TTC549 (cell line): ENCODE data around the gene PLD4.
"Not testable (repeated sequence)": the region's sequence is repeated elsewhere in the genome, so short reads cannot be mapped to it uniquely, and the experiment has no call there.

Source experiments
- FAIRE-seq: peaks from 2 replicates; lab custom pipeline; 2012; peaks lifted over from hg19 to GRCh38; lab: Jason Lieb, UNC

The PLD4 gene, protein sequence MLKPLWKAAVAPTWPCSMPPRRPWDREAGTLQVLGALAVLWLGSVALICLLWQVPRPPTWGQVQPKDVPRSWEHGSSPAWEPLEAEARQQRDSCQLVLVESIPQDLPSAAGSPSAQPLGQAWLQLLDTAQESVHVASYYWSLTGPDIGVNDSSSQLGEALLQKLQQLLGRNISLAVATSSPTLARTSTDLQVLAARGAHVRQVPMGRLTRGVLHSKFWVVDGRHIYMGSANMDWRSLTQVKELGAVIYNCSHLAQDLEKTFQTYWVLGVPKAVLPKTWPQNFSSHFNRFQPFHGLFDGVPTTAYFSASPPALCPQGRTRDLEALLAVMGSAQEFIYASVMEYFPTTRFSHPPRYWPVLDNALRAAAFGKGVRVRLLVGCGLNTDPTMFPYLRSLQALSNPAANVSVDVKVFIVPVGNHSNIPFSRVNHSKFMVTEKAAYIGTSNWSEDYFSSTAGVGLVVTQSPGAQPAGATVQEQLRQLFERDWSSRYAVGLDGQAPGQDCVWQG

DNA sequence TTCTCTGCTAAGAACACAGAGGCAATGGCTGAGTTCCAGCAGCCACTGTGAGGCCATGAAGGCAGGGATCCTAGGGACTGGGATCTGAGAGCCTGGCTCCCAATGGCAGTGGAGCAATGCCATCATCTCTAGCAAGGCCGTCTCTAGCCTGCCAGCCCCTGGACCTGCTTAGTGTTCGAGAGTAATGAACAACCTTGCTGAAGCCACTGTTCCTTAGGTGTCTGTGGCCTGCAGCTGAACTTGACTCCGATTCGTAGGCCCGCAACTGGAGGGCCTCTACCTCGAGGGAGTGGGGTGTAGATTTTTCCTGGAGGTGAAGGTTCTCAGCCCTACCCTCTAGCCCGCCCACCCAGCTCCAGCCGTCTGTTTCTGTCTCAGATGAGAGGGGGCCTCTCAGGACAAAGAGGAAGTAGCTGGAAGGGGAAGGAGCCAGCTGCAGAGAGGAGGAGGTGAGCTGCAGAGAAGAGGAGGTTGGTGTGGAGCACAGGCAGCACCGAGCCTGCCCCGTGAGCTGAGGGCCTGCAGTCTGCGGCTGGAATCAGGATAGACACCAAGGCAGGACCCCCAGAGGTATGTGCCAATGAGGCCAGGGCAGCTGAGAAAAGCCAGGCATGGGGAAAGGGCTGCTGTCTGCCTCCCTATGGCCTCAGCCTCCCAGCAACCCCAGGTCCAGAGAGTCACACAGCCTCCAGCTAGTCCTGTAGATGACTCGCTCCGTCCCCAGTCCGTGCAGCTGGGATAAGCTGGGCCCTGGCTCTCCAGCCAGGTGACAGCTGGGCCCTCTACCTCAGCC is at the start of gene PLD4:
Gene PLD4, plus strand, starts transcription at position 459 of the 793 bp plus-strand sequence. CDS start 2,262 bp downstream, outside the sequence.
- no peak for FAIRE-seq

DNA sequence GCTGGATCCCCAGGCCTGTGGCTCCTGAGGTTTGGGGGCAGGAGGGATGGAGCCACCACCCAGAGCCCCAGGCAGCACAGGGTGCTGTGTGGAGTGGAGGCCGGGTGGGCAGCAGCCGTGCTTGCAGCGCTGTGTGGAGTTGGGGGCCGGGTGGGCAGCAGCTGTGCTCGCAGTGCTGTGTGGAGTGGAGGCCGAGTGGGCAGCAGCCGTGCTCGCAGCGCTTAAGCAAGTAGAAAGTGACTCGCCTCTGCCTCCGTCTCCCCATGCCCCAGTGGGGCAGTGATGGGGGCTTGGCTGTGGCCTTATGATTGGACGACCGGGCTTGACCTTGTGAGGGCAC is 49.3 kb upstream of the PLD4 start:
- FAIRE-seq, result no peak

DNA sequence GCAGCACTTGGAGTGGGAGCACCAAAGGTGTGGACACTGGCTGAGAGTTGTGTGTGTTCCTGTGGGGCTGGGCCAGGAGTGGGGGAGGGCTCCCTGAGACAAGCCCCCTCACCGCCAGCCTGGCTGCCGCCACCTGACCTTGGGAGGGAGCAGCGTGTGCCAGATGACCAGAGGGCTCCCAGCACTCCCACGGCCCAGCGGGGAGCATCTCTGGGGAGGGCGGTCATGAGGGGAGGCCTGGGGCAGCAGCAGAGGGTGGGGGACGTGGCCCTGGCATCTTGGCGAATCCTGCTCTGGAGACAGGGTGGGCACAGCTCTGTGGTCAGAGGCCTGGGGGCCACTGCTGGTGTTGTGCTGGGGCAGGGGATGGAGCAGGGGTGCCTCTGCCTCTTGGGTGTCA is 48.9 kb upstream of the PLD4 start:
- no peak for FAIRE-seq

DNA sequence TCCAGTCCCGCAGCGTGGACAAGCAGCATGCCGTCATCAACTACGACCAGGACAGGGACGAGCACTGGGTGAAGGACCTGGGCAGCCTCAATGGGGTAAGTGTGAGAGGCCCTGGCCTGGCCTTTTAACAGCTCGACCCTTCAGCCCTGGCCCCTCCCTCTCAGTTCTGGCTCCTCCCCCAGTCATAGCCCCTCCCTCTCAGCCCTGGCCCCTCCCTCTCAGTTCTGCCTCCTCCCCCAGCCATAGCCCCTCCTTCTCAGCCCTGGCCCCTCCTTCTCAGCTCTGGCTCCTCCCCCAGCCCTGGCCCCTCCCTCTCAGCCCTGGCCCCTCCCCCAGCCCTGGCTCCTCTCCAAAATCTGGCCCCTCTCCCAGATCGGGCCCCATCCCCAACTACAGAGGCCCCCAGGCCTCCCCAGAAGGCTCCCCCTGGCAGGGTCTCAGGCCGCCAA is 48.4 kb upstream of the PLD4 start:
- FAIRE-seq, result no peak

DNA sequence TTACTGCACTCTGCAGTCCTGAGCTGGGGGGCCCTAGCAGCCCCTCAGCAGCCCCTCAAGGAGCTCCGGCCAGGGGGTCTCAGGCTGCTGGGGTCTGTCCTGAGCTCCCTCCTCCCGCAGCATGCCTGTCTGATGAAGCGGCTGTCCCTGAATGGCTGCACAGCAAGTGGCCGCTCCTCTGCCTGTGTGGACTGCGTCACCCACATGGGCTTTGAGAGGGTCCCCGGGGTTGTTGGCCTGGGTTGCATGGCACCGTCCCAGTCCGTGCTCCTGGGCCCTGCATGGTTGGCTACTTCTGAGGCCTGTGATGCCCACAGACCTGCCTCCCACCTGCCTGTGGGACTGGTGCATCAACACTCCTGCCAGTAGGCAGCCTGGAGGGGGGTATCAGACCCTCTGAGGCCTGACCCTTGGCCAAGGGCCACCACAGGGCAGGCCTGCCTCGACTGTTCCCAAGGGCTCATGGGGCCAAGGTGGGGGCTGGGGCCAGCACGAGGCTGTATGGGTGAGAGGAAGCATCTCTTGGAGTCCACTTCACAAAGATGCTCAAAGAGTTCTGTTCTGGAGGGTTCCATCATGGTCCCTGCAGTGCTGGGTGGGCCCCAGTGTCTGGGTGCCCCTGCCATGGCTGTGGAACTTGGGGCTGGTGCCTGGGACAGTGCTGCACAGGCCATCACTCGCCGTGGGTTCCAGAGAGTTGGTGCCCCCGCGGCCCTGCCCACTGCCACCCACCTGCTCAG is 47.4 kb upstream of the PLD4 start:
- FAIRE-seq, result no peak

DNA sequence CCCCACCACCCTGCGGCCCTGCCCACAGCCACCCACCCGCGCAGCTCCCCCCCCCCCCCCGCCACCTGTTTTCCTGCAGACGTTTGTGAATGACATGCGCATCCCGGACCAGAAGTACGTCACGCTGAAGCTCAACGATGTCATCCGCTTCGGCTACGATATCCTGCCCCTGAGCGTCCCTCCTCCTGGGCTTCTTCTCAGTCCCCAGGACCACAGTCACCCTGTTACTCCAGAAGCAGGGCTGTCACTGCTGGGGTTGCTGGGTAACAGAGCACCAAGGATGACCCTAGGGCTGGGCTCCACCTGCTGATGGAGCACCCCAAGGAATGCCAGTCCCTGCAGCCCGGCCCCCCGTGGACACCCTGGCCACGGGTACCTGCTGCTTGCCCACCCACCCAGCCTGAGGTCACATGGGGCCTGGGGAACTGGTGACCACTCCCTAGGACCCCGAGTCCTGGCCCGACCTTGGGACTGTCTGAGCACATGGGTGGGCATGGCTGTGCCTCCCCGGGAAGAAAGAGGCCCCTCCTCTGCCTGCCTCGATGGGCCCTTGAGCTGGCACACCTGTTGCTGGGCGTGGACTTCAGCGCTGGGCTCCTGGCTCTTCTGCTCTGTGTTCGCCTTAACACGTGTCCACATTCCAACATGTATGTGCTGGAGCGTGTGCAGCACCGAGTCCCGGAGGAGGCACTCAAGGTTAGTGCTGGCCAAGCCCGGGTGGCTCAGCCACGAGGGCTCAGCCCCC is 46.7 kb upstream of the PLD4 start:
- no peak for FAIRE-seq

DNA sequence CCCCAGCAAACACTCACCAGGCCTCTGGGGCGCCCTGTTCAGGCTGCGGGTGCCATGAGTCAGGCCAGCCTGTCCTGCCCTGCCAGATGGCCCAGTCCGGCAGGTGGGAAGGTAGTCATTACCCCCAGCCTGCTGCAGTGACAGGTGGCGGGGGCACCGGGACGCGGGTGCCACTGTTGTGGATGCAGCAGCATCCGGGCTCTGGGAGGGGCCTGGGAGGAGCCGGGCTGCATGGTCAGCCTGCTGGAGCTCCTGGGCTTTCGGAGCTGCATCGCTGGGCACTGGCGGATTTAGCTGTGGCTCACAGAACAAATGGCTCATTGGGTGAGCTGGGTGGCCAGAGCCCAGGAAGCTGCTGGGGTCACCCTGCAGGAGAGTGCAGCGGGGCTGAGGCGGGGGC is 46.1 kb upstream of the PLD4 start:
- FAIRE-seq, result no peak

DNA sequence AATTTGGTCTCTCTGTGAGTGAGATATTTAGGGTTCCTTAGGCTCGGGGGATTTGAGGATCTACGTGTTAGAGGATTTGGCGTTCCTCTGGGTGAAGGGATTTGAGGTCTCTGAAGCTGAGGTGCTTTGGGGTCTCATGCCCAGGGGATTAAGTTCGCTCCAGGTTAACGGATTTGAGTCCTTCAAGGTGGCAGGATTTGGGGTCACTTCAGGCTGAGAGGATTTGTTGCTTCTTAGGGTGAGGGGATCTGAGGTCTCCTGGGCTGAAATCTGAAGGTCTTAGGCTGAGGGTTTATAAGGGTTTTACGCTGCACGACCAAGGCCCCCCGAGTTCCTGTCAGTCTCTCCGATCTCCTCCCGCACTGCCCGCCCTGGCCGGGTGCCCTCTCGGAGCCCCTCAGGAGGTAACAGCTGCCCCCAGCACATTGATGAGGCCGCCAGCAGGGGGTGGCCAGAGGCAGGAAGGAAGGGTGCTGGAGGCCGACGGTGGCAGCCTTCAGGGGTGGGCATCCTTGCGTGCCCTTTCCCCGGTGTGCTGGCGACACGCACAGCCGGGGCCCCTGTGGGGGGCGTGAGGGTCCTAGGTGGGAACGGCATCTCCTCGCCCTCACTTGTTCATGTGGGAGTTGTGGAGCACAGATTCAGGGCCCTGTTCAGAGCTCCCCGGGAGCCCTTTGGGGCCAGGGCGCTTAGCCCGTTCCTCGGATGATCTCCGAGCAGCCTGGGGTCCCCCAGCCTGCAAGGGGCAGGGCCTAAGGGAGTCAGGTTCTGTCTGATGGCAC is 45.3 kb upstream of the PLD4 start:
- no peak for FAIRE-seq

DNA sequence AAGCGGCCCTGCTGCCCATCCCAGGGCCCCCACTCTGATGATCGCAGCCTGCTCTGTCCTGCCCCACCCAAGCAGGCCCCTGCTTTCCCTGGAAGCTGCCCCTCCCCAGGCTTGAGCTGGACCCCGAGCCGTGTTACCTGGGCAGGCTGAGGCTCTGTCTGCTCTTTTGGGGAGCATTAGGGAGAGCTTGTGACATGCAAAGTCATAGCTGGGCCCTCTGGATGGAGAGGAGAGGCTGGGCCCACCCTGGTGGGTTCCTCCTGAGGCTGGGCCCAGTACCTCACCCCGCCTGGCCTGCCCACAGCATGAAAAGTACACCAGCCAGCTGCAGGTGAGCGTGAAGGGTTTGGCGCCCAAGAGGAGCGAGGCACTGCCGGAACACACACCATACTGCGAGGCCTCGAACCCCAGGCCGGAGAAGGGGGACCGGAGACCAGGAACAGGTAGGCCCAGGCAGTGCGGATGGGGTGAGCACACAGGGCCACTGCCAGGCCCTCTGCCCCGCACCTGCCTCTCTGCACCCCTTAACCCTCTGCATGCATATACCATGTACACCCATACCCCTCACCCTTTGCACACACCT is 44.6 kb upstream of the PLD4 start:
- FAIRE-seq, result no peak

DNA sequence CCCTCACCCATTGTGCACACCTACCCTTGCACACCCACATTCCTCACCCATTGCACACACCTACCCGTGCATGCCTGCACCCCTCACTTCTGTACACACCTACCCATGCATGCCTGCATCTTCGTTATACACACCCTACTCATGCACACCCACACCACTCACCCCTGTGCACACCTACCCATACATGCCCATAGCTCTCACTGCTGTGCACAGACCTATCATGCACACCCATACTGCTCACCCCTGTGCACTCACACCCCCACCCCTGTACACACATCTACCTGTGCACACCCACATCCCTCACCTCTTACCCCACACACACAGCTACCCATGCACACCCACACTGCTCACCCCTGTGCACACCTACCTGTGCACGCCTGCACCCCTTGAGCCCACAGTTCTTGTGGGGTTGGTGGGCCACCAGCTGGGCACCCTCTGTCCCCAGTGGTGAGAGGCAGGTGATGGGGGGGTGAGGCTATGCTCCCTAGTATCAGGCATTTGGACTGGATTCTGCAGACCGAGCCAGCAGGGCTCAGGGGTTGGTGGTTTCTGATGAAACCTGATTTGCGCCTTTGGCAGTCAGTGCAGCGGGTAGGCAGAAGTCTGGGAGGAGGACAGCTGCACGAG is 44.0 kb upstream of the PLD4 start:
- no peak for FAIRE-seq

DNA sequence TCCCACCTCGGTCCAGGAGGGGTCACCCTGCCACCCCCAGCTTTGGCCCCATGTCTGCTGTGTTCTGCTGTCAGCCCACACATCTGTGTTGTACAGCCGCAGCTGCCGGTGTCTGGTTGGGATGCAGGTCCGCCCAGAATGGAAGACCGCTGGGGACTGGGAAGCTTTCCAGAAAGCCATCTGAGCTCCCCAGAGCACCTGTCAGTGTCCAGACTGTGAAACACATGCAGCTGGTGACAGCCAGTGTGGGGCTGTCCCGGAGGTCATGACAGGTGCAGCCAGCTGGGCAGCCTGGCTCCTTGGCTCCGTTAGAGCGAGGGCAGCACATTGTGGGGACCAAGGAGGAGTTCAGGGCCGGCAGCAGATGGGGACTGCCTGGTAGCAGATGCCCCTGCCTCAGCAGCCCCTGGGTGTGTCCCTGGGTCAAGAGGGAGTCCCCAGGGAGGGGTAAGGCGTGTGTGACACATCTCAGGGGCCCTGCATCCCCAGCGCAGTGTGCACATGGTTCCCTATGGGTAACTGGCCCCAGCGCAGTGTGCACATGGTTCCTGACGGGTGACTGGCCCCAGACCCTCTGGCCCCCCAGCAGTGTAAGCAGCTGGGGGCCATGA is 43.2 kb upstream of the PLD4 start:
- no peak for FAIRE-seq

DNA sequence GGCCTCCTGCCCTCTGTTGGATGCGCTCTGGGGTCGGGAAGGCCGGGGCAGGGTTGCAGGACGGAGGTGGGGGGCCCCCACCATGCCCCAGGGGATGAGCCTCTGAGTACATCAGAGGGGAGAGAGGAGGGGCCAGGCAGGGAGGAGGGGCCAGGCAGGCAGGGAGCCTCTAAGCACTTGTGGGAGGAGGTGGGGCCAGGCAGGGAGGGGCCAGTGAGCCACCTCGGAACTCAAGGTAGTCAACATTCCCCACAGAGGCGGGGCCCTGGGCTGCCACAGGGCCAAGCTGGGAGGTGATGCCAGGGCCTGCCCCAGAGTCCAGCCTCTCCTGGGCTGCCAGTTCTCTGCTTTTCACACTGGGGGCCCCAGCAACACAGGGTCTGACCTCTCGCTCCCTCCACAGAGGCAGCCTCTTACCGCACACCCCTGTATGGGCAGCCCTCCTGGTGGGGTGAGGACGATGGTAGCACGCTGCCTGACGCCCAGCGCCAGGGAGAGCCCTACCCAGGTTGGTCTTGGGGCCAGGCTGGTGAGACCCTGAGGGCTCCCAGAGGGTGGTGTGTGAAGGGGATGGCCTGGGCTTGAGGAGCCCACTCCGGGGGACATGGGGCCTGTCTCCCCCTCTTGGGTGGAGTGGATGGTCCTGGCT is 42.2 kb upstream of the PLD4 start:
- FAIRE-seq, result no peak

DNA sequence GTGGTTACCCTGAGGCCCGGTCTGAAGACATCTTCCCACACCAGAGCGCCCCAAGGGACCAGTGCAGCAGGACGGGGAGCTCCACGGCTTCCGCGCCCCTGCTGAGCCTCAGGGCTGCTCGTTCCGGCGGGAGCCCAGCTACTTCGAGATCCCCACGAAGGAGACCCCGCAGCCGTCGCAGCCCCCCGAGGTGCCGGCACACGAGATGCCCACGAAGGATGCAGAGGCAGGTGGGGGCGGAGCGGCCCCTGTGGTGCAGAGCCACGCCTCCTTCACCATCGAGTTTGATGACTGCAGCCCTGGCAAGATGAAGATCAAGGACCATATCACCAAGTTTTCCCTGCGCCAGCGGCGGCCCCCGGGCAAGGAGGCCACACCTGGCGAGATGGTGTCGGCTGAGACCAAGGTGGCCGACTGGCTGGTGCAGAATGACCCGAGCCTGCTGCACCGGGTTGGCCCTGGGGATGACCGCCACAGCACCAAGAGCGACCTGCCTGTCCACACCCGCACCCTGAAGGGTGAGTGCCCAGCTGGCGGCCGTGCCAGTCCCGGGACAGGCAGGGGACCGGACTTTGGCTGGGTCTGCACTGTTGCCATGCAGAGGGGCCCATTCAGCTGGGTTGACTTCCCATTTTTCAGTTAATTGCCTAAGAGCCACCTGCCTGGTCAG is 41.6 kb upstream of the PLD4 start:
- no peak for FAIRE-seq

DNA sequence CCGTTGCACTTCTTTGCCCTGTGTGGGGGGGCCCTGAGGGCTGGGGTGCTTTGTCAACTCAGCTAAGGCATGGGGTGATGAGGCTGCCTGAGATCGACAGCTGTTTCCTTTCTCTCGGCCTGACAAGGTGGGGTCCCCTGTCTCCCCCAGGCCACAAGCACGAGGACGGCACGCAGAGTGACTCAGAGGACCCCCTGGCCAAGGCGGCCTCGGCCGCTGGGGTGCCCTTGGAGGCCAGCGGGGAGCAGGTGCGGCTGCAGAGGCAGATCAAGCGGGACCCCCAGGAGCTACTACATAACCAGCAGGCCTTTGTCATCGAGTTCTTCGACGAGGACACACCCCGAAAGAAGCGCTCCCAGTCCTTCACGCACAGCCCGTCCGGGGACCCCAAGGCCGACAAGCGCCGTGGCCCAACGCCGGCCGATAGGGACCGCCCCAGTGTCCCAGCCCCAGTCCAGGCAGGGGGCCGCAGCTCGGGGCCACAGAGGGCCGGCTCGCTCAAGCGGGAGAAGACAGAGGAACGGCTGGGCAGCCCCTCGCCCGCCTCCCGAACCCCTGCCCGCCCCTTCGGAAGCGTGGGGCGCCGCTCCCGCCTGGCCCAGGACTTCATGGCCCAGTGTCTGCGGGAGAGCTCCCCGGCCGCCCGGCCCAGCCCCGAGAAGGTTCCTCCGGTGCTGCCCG is 40.9 kb upstream of the PLD4 start:
- no peak for FAIRE-seq

DNA sequence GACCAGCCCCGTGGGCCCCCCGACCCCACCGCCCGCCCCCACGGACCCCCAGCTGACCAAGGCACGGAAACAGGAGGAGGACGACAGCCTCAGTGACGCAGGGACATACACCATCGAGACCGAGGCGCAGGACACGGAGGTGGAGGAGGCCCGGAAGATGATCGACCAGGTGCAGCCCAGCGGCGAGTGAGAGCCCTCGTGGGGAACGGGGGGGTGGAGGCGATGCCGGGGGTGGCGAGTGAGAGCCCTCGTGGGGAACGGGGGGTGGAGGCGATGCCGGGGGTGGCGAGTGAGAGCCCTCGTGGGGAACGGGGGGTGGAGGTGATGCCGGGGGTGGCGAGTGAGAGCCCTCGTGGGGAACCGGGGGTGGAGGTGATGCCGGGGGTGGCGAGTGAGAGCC is 40.3 kb upstream of the PLD4 start:
- FAIRE-seq, result not testable (repeated sequence)

DNA sequence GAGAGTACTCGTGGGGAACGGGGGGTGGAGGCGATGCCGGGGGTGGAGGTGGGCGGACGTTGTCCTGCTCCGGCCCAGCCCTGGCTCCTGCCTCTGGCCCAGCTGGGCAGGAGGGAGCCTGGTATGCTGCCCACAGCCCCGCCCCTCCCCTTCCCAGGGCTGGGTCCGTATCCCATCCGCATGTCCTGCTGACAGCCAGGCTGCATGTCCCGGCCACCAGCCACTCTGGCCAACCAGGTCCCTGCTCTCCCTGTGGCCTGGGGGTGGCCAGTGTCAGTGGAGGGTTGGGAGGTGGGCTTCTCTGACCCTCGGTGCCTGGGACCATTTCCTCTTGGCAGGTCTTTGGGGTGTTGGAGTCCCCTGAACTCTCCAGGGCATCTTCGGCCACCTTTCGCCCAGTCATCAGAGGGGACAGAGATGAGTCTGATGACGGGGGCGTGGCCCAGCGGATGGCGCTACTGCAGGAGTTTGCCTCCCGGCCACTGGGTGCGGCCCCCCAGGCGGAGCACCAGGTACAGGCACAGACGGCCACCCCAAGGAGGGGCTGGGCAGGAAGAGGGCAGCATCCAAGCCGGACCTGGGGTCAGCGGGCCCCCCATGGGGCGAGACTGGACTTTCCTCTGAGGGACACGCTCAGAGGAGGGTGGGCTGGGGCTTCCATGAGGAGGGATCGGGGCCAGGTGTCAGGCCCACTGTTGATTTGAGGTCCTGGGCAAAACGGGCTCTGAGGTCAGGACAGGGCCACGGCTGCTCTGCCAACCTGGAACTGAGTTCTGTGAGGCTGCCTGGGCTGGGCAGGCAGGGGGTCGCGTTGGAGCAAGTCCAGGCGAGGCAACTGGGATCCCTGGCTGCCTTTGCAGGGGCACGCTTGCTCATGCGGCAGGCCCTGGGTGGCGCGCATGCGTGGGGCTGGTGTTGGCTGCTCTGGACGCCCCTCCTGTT is 39.4 kb upstream of the PLD4 start:
- no peak for FAIRE-seq
